CD4-positive, alpha-beta T cell (primary cell): ENCODE measurements around the gene FGGY. TPM values are rescaled to one million over a fixed set of nuclear protein-coding genes. Genes with fewer than 3 reads are reported as not detected.

Experiments
- ATAC-seq: fragments of 200-7000 bp; cut with Tn5 transposase; one replicate; pipeline ENCODE4 v1.10.0; 2022; ENCODE audit warnings: mild to moderate bottlenecking; ENCODE audit not compliant: poor library complexity
- CTCF ChIA-PET: fragments of 350-600 bp; sonication (Branson Sonifier 250); formaldehyde crosslinking; loops from one replicate; lab custom pipeline; 2021; ENCODE audit warnings: antibody characterized with exemption, inconsistent platforms; lab: Charles Lee
- POLR2A ChIA-PET: fragments of 350-600 bp; sonication (Branson Sonifier 250); formaldehyde crosslinking; loops from one replicate; lab custom pipeline; 2021; ENCODE audit warnings: antibody characterized with exemption, inconsistent platforms; lab: Charles Lee
- DNase-seq, 14 experiments: peaks; one replicate each; pipeline ENCODE4 v3.0.0-alpha.2; 2013 to 2020; ENCODE audit warnings: mixed read lengths in 2 of 14
- H3K27ac ChIP-seq, 2 donors: one replicate each; pipeline versions ENCODE4 v1.5.1 to v1.7.0; 2013; ENCODE audit warnings: low read length in 2 of 2, low read depth in 1 of 2, mild to moderate bottlenecking in 1 of 2
- H3K27me3 ChIP-seq, 2 experiments: 1 replicate in 1 of 2; 2 replicates in 1 of 2; pipeline versions ENCODE4 v1.6.1 to v1.7.0; 2013; ENCODE audit warnings: low read length in 2 of 2, control low read depth in 1 of 2, mild to moderate bottlenecking in 1 of 2, moderate library complexity in 1 of 2; ENCODE audit not compliant: insufficient read depth in 2 of 2, control insufficient read depth in 1 of 2
- H3K36me3 ChIP-seq: one replicate; pipeline ENCODE4 v1.6.1; 2013; ENCODE audit warnings: low read length, control low read depth; ENCODE audit not compliant: insufficient read depth
- H3K4me1 ChIP-seq: one replicate; pipeline ENCODE4 v1.6.1; 2013; ENCODE audit warnings: low read length, control low read depth; ENCODE audit not compliant: insufficient read depth
- H3K4me3 ChIP-seq: one replicate; pipeline ENCODE4 v1.5.1; 2013; ENCODE audit warnings: mild to moderate bottlenecking, low read length, moderate library complexity
- H3K9me3 ChIP-seq, 2 experiments: 1 replicate in 1 of 2; 2 replicates in 1 of 2; pipeline versions ENCODE4 v1.6.1 to v1.7.0; 2013; ENCODE audit warnings: low read length in 2 of 2, mild to moderate bottlenecking in 2 of 2, control low read depth in 1 of 2, moderate library complexity in 1 of 2; ENCODE audit not compliant: control insufficient read depth in 1 of 2, insufficient read depth in 1 of 2
- H3K27ac Mint-ChIP-seq: one replicate; pipeline ENCODE4 v1.8.0; 2020; ENCODE audit warnings: mixed read lengths
- H3K27me3 Mint-ChIP-seq: one replicate; pipeline ENCODE4 v1.8.0; 2021; ENCODE audit warnings: mixed read lengths
- H3K36me3 Mint-ChIP-seq: one replicate; pipeline ENCODE4 v1.8.0; 2021; ENCODE audit warnings: low read depth, mixed read lengths
- H3K4me1 Mint-ChIP-seq: one replicate; pipeline ENCODE4 v1.8.0; 2021; ENCODE audit warnings: low read depth, mixed read lengths
- H3K4me3 Mint-ChIP-seq: one replicate; pipeline ENCODE4 v1.8.0; 2020; ENCODE audit warnings: mild to moderate bottlenecking, mixed read lengths
- H3K9me3 Mint-ChIP-seq: one replicate; pipeline ENCODE4 v1.8.0; 2020; ENCODE audit warnings: mixed read lengths
- intact Hi-C, 2 experiments: fragments of 100-400 bp; cut with DNase I in 1 of 2; cut with micrococcal nuclease in 1 of 2; formaldehyde crosslinking; loops; one replicate each; pipeline versions ENCODE4 v1.15.1 to v1.9.0; 2023 to 2025; cut with DNase I, micrococcal nuclease
- total RNA-seq, 174 experiments: library from RNA in 2 of 174; stranded (reverse) in 2 of 174; gene quantifications; one replicate each; pipeline ENCODE4 v1.2.3 and lab custom pipeline; 2021 to 2026
- TF ChIP-seq, protein P1 (sequence below): fragments of 200-600 bp; IDR thresholded peaks from one replicate; pipeline ENCODE4 v1.8.0; 2022; ENCODE audit warnings: antibody characterized with exemption, mild to moderate bottlenecking

Gene FGGY
- total RNA-seq, 2 experiments from 2014 or later, result 9.5 to 10.0 TPM

- intact Hi-C loops, result no loop called here
- TF ChIP-seq, protein P1, sequence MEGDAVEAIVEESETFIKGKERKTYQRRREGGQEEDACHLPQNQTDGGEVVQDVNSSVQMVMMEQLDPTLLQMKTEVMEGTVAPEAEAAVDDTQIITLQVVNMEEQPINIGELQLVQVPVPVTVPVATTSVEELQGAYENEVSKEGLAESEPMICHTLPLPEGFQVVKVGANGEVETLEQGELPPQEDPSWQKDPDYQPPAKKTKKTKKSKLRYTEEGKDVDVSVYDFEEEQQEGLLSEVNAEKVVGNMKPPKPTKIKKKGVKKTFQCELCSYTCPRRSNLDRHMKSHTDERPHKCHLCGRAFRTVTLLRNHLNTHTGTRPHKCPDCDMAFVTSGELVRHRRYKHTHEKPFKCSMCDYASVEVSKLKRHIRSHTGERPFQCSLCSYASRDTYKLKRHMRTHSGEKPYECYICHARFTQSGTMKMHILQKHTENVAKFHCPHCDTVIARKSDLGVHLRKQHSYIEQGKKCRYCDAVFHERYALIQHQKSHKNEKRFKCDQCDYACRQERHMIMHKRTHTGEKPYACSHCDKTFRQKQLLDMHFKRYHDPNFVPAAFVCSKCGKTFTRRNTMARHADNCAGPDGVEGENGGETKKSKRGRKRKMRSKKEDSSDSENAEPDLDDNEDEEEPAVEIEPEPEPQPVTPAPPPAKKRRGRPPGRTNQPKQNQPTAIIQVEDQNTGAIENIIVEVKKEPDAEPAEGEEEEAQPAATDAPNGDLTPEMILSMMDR, result no peak
- H3K27ac Mint-ChIP-seq, result no peak overlapping the region
- no peaks in the 10 kb centered on the region for H3K36me3 Mint-ChIP-seq
- Histone ChIP-seq H3K4me3 (no peak overlapping the region), H3K4me1 (no peaks in the 10 kb centered on the region), H3K36me3 (no peaks in the 10 kb centered on the region), H3K9me3 (no peaks in the 10 kb centered on the region), H3K27me3 (no peaks in the 10 kb centered on the region), H3K27ac (no peak overlapping the region)
- no peaks in the 10 kb centered on the region for H3K27me3 Mint-ChIP-seq
- POLR2A ChIA-PET, result no interaction called here
- H3K4me3 Mint-ChIP-seq, result no peak overlapping the region
- CTCF ChIA-PET, result no interaction called here
- ATAC-seq (no peak), DNase-seq (no peak)
- H3K9me3 Mint-ChIP-seq, result no peaks in the 10 kb centered on the region
- no peaks in the 10 kb centered on the region for H3K4me1 Mint-ChIP-seq
Measured at GRCh38 chr1:59617434-59617833, 320.5 kb downstream of the FGGY start.

- Histone ChIP-seq H3K36me3 (no peaks in the 10 kb centered on the region), H3K4me3 (no peak overlapping the region), H3K27ac (no peak overlapping the region), H3K9me3 (no peaks in the 10 kb centered on the region), H3K4me1 (no peaks in the 10 kb centered on the region), H3K27me3 (no peaks in the 10 kb centered on the region)
- CTCF ChIA-PET, result no interaction called here
- ATAC-seq, result no peak
- Mint-ChIP-seq H3K27ac (no peak overlapping the region), H3K4me1 (no peaks in the 10 kb centered on the region), H3K27me3 (no peaks in the 10 kb centered on the region), H3K4me3 (no peak overlapping the region), H3K36me3 (no peaks in the 10 kb centered on the region), H3K9me3 (no peaks in the 10 kb centered on the region)
- no peak for DNase-seq
- TF ChIP-seq, protein P1, result no peak
- POLR2A ChIA-PET, result no interaction called here
- intact Hi-C loops, result no loop called here
Measured at GRCh38 chr1:59619557-59619956, 322.7 kb downstream of the FGGY start.

DNA sequence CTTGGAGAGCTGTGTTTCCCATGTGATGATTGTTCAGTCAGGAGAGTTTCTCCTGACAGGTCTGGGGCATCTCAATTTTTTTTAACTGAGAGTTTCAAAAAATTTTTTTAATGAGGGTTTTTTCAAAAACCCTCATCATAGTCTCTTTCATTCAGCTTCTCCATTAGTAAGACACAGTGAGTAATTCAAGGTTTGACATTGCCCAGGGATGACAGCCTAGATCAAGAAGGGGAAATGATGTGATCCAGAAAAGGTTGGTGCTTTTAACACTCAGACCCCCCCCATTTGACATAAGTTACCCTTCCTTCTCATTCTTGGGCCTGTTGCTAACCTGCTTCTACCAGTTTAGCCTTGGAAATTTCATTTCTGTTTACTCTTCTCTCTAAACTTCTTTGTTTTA is 328.5 kb downstream of the FGGY start:
- H3K27ac Mint-ChIP-seq, result no peak overlapping the region
- intact Hi-C loops, result no loop called here
- ATAC-seq, result no peak

More for the DNA sequence above, 328.5 kb downstream of the FGGY start:
- H3K4me3 ChIP-seq, result no peak overlapping the region
- no peaks in the 10 kb centered on the region for H3K36me3 ChIP-seq
- no peak for DNase-seq
- TF ChIP-seq, protein P1, result no peak
- CTCF ChIA-PET, result no interaction called here
- H3K4me1 ChIP-seq, result no peaks in the 10 kb centered on the region
- no peak overlapping the region for H3K27ac ChIP-seq
- no peaks in the 10 kb centered on the region for H3K9me3 Mint-ChIP-seq
- POLR2A ChIA-PET, result no interaction called here
- H3K4me1 Mint-ChIP-seq, result no peaks in the 10 kb centered on the region
- no peaks in the 10 kb centered on the region for H3K36me3 Mint-ChIP-seq
- no peaks in the 10 kb centered on the region for H3K9me3 ChIP-seq
- H3K27me3 Mint-ChIP-seq, result no peaks in the 10 kb centered on the region
- H3K27me3 ChIP-seq, result no peaks in the 10 kb centered on the region
- no peak overlapping the region for H3K4me3 Mint-ChIP-seq
